Astrocyte (in vitro differentiated cells and primary cell): ENCODE data around the gene OPN1SW. TPM values are rescaled to one million over a fixed set of nuclear protein-coding genes. Genes with fewer than 3 reads are reported as not detected.
A peak's percentile ranks its signal among the peaks of the same experiment; 100 is the strongest.

Experiments
- DNase-seq: peaks from one replicate; pipeline ENCODE4 v3.0.0-alpha.2; 2010; ENCODE audit warnings: low read depth
- FAIRE-seq: peaks from 2 replicates; lab custom pipeline; 2011; peaks lifted over from hg19 to GRCh38; lab: Jason Lieb, UNC
- H2AFZ ChIP-seq: 2 replicates; pipeline ENCODE4 v1.6.0; 2012; ENCODE audit warnings: low read depth, low read length, inconsistent platforms
- H3K27ac ChIP-seq: 2 replicates; pipeline ENCODE4 v1.5.1; 2011; ENCODE audit warnings: low read depth, low read length, inconsistent platforms
- H3K27me3 ChIP-seq: 2 replicates; pipeline ENCODE4 v1.6.0; 2011; ENCODE audit warnings: low read length, inconsistent platforms; ENCODE audit not compliant: insufficient read depth
- H3K36me3 ChIP-seq: 2 replicates; pipeline ENCODE4 v1.5.1; 2011; ENCODE audit warnings: low read length, inconsistent platforms; ENCODE audit not compliant: insufficient read depth
- H3K4me1 ChIP-seq: 2 replicates; pipeline ENCODE4 v1.5.1; 2011; ENCODE audit warnings: low read length, inconsistent platforms; ENCODE audit not compliant: insufficient read depth
- H3K4me2 ChIP-seq: 2 replicates; pipeline ENCODE4 v1.6.0; 2012; ENCODE audit warnings: low read length, inconsistent platforms
- H3K4me3 ChIP-seq: 2 replicates; pipeline ENCODE4 v1.5.1; 2011; ENCODE audit warnings: low read depth, mild to moderate bottlenecking, low read length, inconsistent platforms; ENCODE audit not compliant: insufficient read depth
- H3K79me2 ChIP-seq: 2 replicates; pipeline ENCODE4 v1.6.0; 2012; ENCODE audit warnings: mild to moderate bottlenecking, low read length, inconsistent platforms; ENCODE audit not compliant: insufficient read depth
- H3K9ac ChIP-seq: 2 replicates; pipeline ENCODE4 v1.6.0; 2012; ENCODE audit warnings: mild to moderate bottlenecking, low read length, inconsistent platforms
- H3K9me3 ChIP-seq: 2 replicates; pipeline ENCODE4 v1.5.1; 2012; ENCODE audit warnings: low read depth, mild to moderate bottlenecking, low read length, inconsistent platforms; ENCODE audit not compliant: insufficient read depth
- H4K20me1 ChIP-seq: 2 replicates; pipeline ENCODE4 v1.6.0; 2012; ENCODE audit warnings: low read length, inconsistent platforms; ENCODE audit not compliant: insufficient read depth
- H3K27ac Mint-ChIP-seq: one replicate; pipeline ENCODE4 v1.8.0; 2021; ENCODE audit warnings: mild to moderate bottlenecking, mixed read lengths; ENCODE audit not compliant: unreplicated experiment
- H3K27me3 Mint-ChIP-seq: one replicate; pipeline ENCODE4 v1.8.0; 2021; ENCODE audit warnings: low read depth, mixed read lengths; ENCODE audit not compliant: unreplicated experiment
- H3K36me3 Mint-ChIP-seq: one replicate; pipeline ENCODE4 v1.8.0; 2021; ENCODE audit warnings: low read depth, mixed read lengths; ENCODE audit not compliant: unreplicated experiment
- H3K4me1 Mint-ChIP-seq: one replicate; pipeline ENCODE4 v1.8.0; 2021; ENCODE audit warnings: low read depth, mixed read lengths; ENCODE audit not compliant: unreplicated experiment
- H3K4me3 Mint-ChIP-seq: one replicate; pipeline ENCODE4 v1.8.0; 2021; ENCODE audit warnings: mild to moderate bottlenecking, moderate library complexity, mixed read lengths; ENCODE audit not compliant: unreplicated experiment
- H3K9me3 Mint-ChIP-seq: one replicate; pipeline ENCODE4 v1.8.0; 2021; ENCODE audit warnings: mild to moderate bottlenecking, mixed read lengths; ENCODE audit not compliant: unreplicated experiment
- EZH2 ChIP-seq: IDR thresholded peaks from 2 replicates; pipeline ENCODE4 v1.6.1; 2012; ENCODE audit warnings: mild to moderate bottlenecking, low read length, inconsistent platforms; ENCODE audit not compliant: insufficient read depth
- total RNA-seq: library from RNA; stranded (reverse); gene quantifications from 2 replicates; pipeline ENCODE4 v1.2.1, GENCODE V29; 2021
- TF ChIP-seq, protein P1 (sequence below): IDR thresholded peaks from 2 replicates; pipeline ENCODE4 v1.5.1; 2011; ENCODE audit warnings: low read depth, mild to moderate bottlenecking, inconsistent platforms, low read length, moderate library complexity; ENCODE audit not compliant: insufficient read depth

OPN1SW gene
- total RNA-seq, 1 donor from 2014 or later: not detected

DNA sequence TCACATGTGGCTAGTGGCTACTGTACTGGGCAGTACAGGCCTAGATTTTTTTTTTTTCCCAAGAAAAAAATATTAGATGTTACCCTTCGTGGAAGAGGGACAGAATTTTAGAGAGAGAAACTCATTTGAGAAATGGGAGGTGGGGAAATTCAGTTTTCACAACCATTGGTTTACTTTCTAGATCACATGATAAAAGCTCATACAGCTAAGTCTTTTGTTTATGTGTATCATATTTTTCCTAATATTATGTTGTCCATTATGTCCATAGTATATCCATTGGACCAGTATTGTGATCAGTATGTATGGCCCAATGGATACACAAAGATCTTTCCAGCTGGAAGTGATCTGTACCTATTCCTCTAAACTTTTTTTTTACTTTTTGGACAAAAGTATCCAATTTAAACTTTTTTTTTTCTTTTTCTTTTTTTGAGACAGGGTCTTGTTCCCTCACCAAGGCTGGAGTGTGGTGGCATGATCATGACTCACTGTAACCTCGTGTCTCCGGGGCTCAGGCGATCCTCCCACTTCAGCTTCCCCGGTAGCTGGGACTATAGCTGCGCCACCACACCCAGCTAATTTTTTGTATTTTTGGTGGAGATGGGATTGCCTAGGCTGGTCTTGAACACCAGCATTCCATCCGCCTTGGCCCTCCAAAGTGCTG is 32.4 kb downstream of the OPN1SW start:
- no peak overlapping the region for H3K4me3 ChIP-seq
- FAIRE-seq: no peak

DNA sequence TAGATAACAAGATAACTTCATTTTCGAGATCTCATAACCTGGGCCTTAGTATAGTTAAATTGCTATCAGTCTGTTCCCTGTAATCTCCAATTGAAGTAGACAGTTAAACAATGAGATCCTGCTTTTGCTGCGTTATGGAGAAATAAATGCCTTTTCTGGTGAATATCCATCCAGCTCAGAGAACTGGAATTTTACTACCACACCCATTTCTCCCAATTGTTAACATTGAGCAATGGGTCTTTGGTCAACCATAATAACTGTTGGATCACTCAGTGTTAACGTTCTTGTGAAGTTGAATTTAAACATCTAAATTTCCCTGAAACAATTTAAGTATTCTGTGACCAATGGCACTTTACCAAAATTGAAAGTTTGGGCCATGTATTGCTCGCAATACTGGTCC is 33.4 kb downstream of the OPN1SW start:
- Histone ChIP-seq H3K9ac (peak overlapping the region; percentile 99), H3K27me3 (no peaks in the 10 kb centered on the region), H3K79me2 (peaks cover 81% of the 10 kb centered on the region), H3K36me3 (peaks cover 4% of the 10 kb centered on the region), H3K4me3 (peak overlapping the region; percentile 100), H3K4me1 (peaks cover 37% of the 10 kb centered on the region), H3K4me2 (peak overlapping the region; percentile 88), H3K27ac (peak overlapping the region; percentile 41), H2AFZ (no peak overlapping the region), H3K9me3 (no peaks in the 10 kb centered on the region), H4K20me1 (peaks cover 76% of the 10 kb centered on the region)
- Mint-ChIP-seq H3K36me3 (peaks cover 4% of the 10 kb centered on the region), H3K4me1 (peaks cover 48% of the 10 kb centered on the region), H3K27ac (peak overlapping the region; percentile 0), H3K27me3 (no peaks in the 10 kb centered on the region), H3K9me3 (no peaks in the 10 kb centered on the region), H3K4me3 (peak overlapping the region; percentile 99)
- FAIRE-seq: peak; percentile 65
- DNase-seq: peak; percentile 60
- no peak for TF ChIP-seq EZH2
- TF ChIP-seq, protein P1, sequence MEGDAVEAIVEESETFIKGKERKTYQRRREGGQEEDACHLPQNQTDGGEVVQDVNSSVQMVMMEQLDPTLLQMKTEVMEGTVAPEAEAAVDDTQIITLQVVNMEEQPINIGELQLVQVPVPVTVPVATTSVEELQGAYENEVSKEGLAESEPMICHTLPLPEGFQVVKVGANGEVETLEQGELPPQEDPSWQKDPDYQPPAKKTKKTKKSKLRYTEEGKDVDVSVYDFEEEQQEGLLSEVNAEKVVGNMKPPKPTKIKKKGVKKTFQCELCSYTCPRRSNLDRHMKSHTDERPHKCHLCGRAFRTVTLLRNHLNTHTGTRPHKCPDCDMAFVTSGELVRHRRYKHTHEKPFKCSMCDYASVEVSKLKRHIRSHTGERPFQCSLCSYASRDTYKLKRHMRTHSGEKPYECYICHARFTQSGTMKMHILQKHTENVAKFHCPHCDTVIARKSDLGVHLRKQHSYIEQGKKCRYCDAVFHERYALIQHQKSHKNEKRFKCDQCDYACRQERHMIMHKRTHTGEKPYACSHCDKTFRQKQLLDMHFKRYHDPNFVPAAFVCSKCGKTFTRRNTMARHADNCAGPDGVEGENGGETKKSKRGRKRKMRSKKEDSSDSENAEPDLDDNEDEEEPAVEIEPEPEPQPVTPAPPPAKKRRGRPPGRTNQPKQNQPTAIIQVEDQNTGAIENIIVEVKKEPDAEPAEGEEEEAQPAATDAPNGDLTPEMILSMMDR: no peak

More for the DNA sequence above, 32.4 kb downstream of the OPN1SW start:
- Histone ChIP-seq H3K9me3 (no peaks in the 10 kb centered on the region), H3K27ac (peak overlapping the region; percentile 32), H3K4me1 (peaks cover 27% of the 10 kb centered on the region), H2AFZ (no peak overlapping the region), H3K79me2 (peaks cover 91% of the 10 kb centered on the region), H3K27me3 (no peaks in the 10 kb centered on the region), H3K9ac (no peak overlapping the region), H4K20me1 (peaks cover 86% of the 10 kb centered on the region), H3K36me3 (peaks cover 4% of the 10 kb centered on the region), H3K4me2 (peak overlapping the region; percentile 88)
- Mint-ChIP-seq H3K36me3 (peaks cover 10% of the 10 kb centered on the region), H3K9me3 (no peaks in the 10 kb centered on the region), H3K27me3 (no peaks in the 10 kb centered on the region), H3K27ac (peak overlapping the region; percentile 16), H3K4me1 (peaks cover 48% of the 10 kb centered on the region), H3K4me3 (peak overlapping the region; percentile 47)
- DNase-seq: peak; percentile 27
- TF ChIP-seq, protein P1: no peak
- TF ChIP-seq EZH2: no peak

DNA sequence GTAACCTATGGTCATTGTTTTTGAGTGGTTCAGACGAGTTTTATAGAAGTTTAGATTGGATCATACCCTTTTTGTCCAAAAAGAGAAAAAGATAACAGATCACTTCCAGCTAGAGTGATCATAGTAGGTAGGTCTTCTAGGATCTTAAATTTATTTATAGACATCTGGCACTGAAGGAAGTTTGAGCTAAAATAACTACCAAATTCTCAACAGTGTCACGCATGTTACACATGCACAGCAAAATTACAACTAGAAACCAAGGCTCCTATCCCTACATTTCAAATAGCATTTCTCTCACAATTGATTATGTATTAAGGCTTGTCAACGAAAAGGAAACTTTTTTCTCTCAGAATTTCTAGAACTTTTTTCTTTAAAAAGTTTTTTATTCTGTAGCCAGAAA is 34.1 kb downstream of the OPN1SW start:
- Histone ChIP-seq H3K4me3 (peak overlapping the region; percentile 100), H3K36me3 (peaks cover 4% of the 10 kb centered on the region), H4K20me1 (peaks cover 70% of the 10 kb centered on the region), H3K9ac (peak overlapping the region; percentile 99), H3K9me3 (no peaks in the 10 kb centered on the region), H2AFZ (no peak overlapping the region), H3K27ac (peak overlapping the region; percentile 35), H3K4me1 (peaks cover 37% of the 10 kb centered on the region), H3K27me3 (no peaks in the 10 kb centered on the region), H3K4me2 (peak overlapping the region; percentile 88), H3K79me2 (peaks cover 74% of the 10 kb centered on the region)
- Mint-ChIP-seq H3K9me3 (no peaks in the 10 kb centered on the region), H3K4me3 (peak overlapping the region; percentile 99), H3K27me3 (no peaks in the 10 kb centered on the region), H3K4me1 (peaks cover 46% of the 10 kb centered on the region), H3K27ac (no peak overlapping the region), H3K36me3 (peaks cover 4% of the 10 kb centered on the region)
- DNase-seq (no peak), FAIRE-seq (no peak)
- no peak for TF ChIP-seq EZH2
- TF ChIP-seq, protein P1: no peak
